Endothelial cell of umbilical vein (primary cell): Measurements from ENCODE around the gene SEMA3G. TPM values are rescaled to one million over a fixed set of nuclear protein-coding genes. Genes with fewer than 3 reads are reported as not detected.

Experiments used
- BruUV-seq: library from RNA; stranded (reverse); fragments of 400-500 nt; replicated peaks from 2 replicates; lab custom pipeline; 2021; lab: Mats Ljungman, UMichigan
- CTCF ChIA-PET: fragments of 300-600, 350-600 bp; sonication (Branson Sonifier 250); formaldehyde crosslinking; loops from one replicate; lab custom pipeline; 2021; ENCODE audit warnings: antibody characterized with exemption, inconsistent platforms; lab: Charles Lee
- POLR2A ChIA-PET: fragments of 300-600, 350-600 bp; sonication (Branson Sonifier 250); formaldehyde crosslinking; loops from one replicate; lab custom pipeline; 2021; ENCODE audit warnings: antibody characterized with exemption, inconsistent platforms; lab: Charles Lee
- DNase-seq: peaks from one replicate; pipeline ENCODE4 v3.0.0-alpha.2; 2011; ENCODE audit warnings: low read depth, low spot score
- FAIRE-seq: peaks from 2 replicates; lab custom pipeline; 2011; peaks lifted over from hg19 to GRCh38; lab: Jason Lieb, UNC
- H2AFZ ChIP-seq: 2 replicates; pipeline ENCODE4 v1.6.0; 2012; ENCODE audit warnings: low read depth, low read length, control low read depth, inconsistent platforms
- H3K27ac ChIP-seq: 2 replicates; pipeline ENCODE4 v1.5.1; 2011; ENCODE audit warnings: low read depth, mild to moderate bottlenecking, control low read depth, low read length, moderate library complexity; ENCODE audit not compliant: insufficient read depth
- H3K27me3 ChIP-seq, 2 experiments: 2 replicates each; pipeline versions ENCODE4 v1.6.0 to v1.6.1; 2011; ENCODE audit warnings: low read length in 2 of 2, mixed read lengths in 1 of 2; ENCODE audit not compliant: control insufficient read depth in 2 of 2, insufficient read depth in 2 of 2
- H3K36me3 ChIP-seq, 2 experiments: 2 replicates in 1 of 2; 3 replicates in 1 of 2; pipeline ENCODE4 v1.5.1; 2011; ENCODE audit warnings: low read length in 2 of 2, mild to moderate bottlenecking in 1 of 2, moderate library complexity in 1 of 2; ENCODE audit not compliant: control insufficient read depth in 2 of 2, insufficient read depth in 2 of 2; ENCODE audit errors: extremely low read depth in 1 of 2
- H3K4me1 ChIP-seq: 3 replicates; pipeline ENCODE4 v1.5.1; 2011; ENCODE audit warnings: mild to moderate bottlenecking, low read length; ENCODE audit not compliant: control insufficient read depth, insufficient read depth; ENCODE audit errors: extremely low read depth
- H3K4me2 ChIP-seq: 2 replicates; pipeline ENCODE4 v1.6.1; 2011; ENCODE audit warnings: low read length, control low read depth, mixed read lengths; ENCODE audit not compliant: insufficient read depth
- H3K4me3 ChIP-seq, 3 experiments: fragments of 200-600 bp in 1 of 3; sonication (generic), shearing (Covaris generic) in 1 of 3; replicated peaks in 1 of 3; 2 replicates each; pipeline ENCODE4 v1.5.1; 2011 to 2016; ENCODE audit warnings: control low read depth in 3 of 3, low read length in 3 of 3, mild to moderate bottlenecking in 2 of 3, inconsistent platforms in 1 of 3, low read depth in 1 of 3, moderate library complexity in 1 of 3; ENCODE audit not compliant: insufficient read depth in 1 of 3
- H3K79me2 ChIP-seq: 2 replicates; pipeline ENCODE4 v1.6.0; 2012; ENCODE audit warnings: low read length, inconsistent platforms; ENCODE audit not compliant: control insufficient read depth, insufficient read depth
- H3K9ac ChIP-seq: replicated peaks from 2 replicates; pipeline ENCODE3; 2011; ENCODE audit warnings: low read length, control low read depth; ENCODE audit not compliant: insufficient read depth; ENCODE audit errors: extremely low read depth
- H3K9me1 ChIP-seq: replicated peaks from 3 replicates; pipeline ENCODE4 v1.6.0; 2011; ENCODE audit warnings: mild to moderate bottlenecking, low read length; ENCODE audit not compliant: control insufficient read depth, insufficient read depth; ENCODE audit errors: extremely low read depth
- H3K9me3 ChIP-seq: replicated peaks from 2 replicates; pipeline ENCODE4 v1.5.1; 2012; ENCODE audit warnings: low read length, inconsistent platforms; ENCODE audit not compliant: control insufficient read depth, insufficient read depth
- H4K20me1 ChIP-seq: replicated peaks from 2 replicates; pipeline ENCODE3; 2011; ENCODE audit warnings: mild to moderate bottlenecking, low read length; ENCODE audit not compliant: control insufficient read depth, insufficient read depth; ENCODE audit errors: extremely low read depth
- EZH2 ChIP-seq: IDR thresholded peaks from 2 replicates; pipeline ENCODE4 v1.6.1; 2012; ENCODE audit warnings: borderline replicate concordance, low read depth, mild to moderate bottlenecking, moderate library complexity, low read length, inconsistent platforms; ENCODE audit not compliant: severe bottlenecking
- FOS ChIP-seq: IDR thresholded peaks from 2 replicates; pipeline ENCODE4 v1.6.1; 2011; ENCODE audit warnings: mild to moderate bottlenecking, low read length, moderate library complexity, borderline replicate concordance; ENCODE audit not compliant: insufficient read depth
- GATA2 ChIP-seq: IDR thresholded peaks from 2 replicates; pipeline ENCODE4 v1.7.0; 2011; ENCODE audit warnings: low read depth, mild to moderate bottlenecking, moderate library complexity, mixed read lengths, low read length; ENCODE audit not compliant: insufficient read length, insufficient read depth
- JUN ChIP-seq: IDR thresholded peaks from 2 replicates; pipeline ENCODE4 v1.6.1; 2011; ENCODE audit warnings: borderline replicate concordance, low read depth; ENCODE audit not compliant: insufficient read length, insufficient read depth
- MYC ChIP-seq: IDR thresholded peaks from one replicate; pipeline ENCODE4 v1.6.1; 2011; ENCODE audit warnings: mild to moderate bottlenecking, low read depth, low read length
- POLR2A ChIP-seq: IDR thresholded peaks from 2 replicates; pipeline ENCODE4 v1.6.1; 2012; ENCODE audit warnings: low read depth, mild to moderate bottlenecking, control low read depth, low read length
- POLR2AphosphoS5 ChIP-seq: IDR thresholded peaks from 2 replicates; pipeline ENCODE4 v1.6.1; 2012; ENCODE audit warnings: low read depth, mild to moderate bottlenecking, control low read depth, low read length, moderate library complexity; ENCODE audit not compliant: insufficient read depth
- dilution Hi-C: fragments of 300-500 bp; cut with MboI; formaldehyde crosslinking; loops from one replicate; pipeline ENCODE4 v1.15.0; 2019; ENCODE audit warnings: low sequenced_read_pairs; ENCODE audit not compliant: extremely low pct_ligation_motif_present
- intact Hi-C: fragments of 100-400 bp; cut with micrococcal nuclease; formaldehyde crosslinking; loops from one replicate; pipeline ENCODE4 v1.10.0; 2022
- polyA plus RNA-seq, 4 experiments: library from polyadenylated mRNA; depleted of rRNA in 3 of 4; stranded (reverse) in 3 of 4; unstranded in 1 of 4; fragments of >200 nt; gene quantifications; 2 replicates each; pipeline versions ENCODE4 v1.2.1 to v1.2.3, GENCODE V29; 2011 to 2012; ENCODE audit warnings: missing spikeins in 1 of 4
- total RNA-seq: library from RNA; stranded (reverse); gene quantifications from 2 replicates; pipeline ENCODE4 v1.2.3, GENCODE V29; 2021
- TF ChIP-seq, protein P1 (sequence below): IDR thresholded peaks from 2 replicates; pipeline ENCODE4 v1.6.1; 2011; ENCODE audit not compliant: insufficient read depth, insufficient read length
- TF ChIP-seq, protein P2 (sequence below), 2 donors: IDR thresholded peaks; 1 replicate in 1 of 2; 2 replicates in 1 of 2; pipeline ENCODE4 v1.5.1; 2011; ENCODE audit warnings: low read length in 2 of 2, mild to moderate bottlenecking in 2 of 2, moderate library complexity in 2 of 2, control low read depth in 1 of 2, inconsistent platforms in 1 of 2, low read depth in 1 of 2; ENCODE audit not compliant: insufficient read depth in 1 of 2; ENCODE audit errors: extremely low read depth in 1 of 2

SEMA3G gene
- total and polyA plus RNA-seq, 2 donors (not counting 3 experiments of a cell fraction or from before 2014, with no cell fraction given) = 22.6 to 27.9 TPM

DNA sequence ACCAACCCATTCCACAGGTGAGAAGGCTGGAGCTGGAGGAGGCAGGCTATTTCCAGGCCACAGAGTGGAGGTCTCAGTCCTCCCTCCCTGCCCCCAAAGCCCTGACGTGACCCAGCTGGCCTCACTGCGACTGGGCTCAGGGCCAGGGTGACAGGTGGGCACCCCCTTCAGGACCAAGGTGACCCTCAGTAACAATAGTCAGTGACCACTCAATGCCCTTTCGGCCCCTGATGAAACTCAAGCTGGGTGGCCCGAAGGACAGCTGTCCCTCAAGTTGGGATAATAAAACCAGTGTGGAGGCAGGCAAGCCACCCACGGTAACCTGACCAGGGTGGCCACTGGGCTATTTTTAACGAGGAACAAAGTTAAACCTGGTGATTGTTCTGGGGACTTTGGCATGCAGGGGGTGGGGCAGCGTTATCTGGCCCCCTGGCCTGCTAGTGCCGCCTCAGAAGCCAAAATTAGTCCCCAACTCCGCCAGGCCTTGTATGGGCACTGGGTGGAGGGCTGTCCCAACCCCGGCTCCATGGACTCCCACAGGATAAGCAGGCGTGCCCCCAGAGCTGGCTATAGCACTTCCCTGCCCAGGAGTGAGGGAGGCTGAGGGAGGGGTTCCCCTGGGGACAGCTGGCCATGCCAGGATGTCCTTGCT is 7.8 kb upstream of the SEMA3G start:
- intact Hi-C loops = no loop called here
- POLR2A ChIA-PET = no interaction called here
- no peak for TF ChIP-seq EZH2
- TF ChIP-seq MYC = no peak
- TF ChIP-seq FOS = no peak
- TF ChIP-seq, protein P1, sequence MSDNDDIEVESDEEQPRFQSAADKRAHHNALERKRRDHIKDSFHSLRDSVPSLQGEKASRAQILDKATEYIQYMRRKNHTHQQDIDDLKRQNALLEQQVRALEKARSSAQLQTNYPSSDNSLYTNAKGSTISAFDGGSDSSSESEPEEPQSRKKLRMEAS = no peak
- no peak for TF ChIP-seq POLR2AphosphoS5
- no peak for TF ChIP-seq POLR2A
- no peak for DNase-seq
- Histone ChIP-seq H3K9ac (no peak overlapping the region), H2AFZ (no peak overlapping the region), H3K4me2 (no peak overlapping the region), H3K36me3 (peaks cover 2 to 4% of the 10 kb centered on the region in 2 experiments), H4K20me1 (no peaks in the 10 kb centered on the region), H3K27me3 (no peaks in the 10 kb centered on the region), H3K4me3 (no peak overlapping the region), H3K9me3 (no peaks in the 10 kb centered on the region), H3K9me1 (no peaks in the 10 kb centered on the region), H3K79me2 (peaks cover 23% of the 10 kb centered on the region), H3K4me1 (peaks cover 17% of the 10 kb centered on the region), H3K27ac (no peak overlapping the region)
- no TSS peak for BruUV-seq
- dilution Hi-C loops = no loop called here
- no peak for FAIRE-seq
- CTCF ChIA-PET = interaction anchor here (0.7 to 1.0 kb wide), 2 partner anchors 25 to 40 kb away, joined by 4 read pairs; no protein-coding TSS in a partner anchor

DNA sequence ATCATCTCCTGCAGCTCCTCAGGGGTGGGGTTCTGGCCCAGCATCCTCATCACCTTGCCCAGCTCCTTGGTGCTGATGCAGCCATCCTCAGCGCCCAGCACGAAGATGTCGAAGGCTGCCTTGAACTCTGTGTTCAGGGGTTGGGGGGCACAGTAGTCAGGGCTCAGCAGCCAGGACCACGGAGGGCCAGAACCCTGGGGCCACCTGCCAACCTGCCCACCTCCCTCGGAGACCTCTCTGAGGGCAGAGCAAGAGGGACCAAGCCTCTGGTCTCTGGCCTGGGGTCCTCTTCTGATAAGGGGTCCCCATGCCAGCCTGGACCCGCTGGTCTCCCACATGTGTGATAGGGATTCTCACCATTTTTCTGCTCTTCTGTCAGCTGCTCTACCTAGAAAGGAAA is 7.2 kb upstream of the SEMA3G start:
- dilution Hi-C loops = no loop called here
- FAIRE-seq = no peak
- CTCF ChIA-PET = interaction anchor here (1.3 kb wide), 1 partner anchor 40 kb away, joined by 6 read pairs; no protein-coding TSS in a partner anchor

More for the DNA sequence above, 7.2 kb upstream of the SEMA3G start:
- no peaks in the 10 kb centered on the region for H3K9me1 ChIP-seq
- TF ChIP-seq EZH2 (no peak), MYC (no peak), POLR2AphosphoS5 (no peak), FOS (no peak), GATA2 (no peak), JUN (no peak), POLR2A (no peak)
- TF ChIP-seq, protein P1 = no peak
- TF ChIP-seq, protein P2, sequence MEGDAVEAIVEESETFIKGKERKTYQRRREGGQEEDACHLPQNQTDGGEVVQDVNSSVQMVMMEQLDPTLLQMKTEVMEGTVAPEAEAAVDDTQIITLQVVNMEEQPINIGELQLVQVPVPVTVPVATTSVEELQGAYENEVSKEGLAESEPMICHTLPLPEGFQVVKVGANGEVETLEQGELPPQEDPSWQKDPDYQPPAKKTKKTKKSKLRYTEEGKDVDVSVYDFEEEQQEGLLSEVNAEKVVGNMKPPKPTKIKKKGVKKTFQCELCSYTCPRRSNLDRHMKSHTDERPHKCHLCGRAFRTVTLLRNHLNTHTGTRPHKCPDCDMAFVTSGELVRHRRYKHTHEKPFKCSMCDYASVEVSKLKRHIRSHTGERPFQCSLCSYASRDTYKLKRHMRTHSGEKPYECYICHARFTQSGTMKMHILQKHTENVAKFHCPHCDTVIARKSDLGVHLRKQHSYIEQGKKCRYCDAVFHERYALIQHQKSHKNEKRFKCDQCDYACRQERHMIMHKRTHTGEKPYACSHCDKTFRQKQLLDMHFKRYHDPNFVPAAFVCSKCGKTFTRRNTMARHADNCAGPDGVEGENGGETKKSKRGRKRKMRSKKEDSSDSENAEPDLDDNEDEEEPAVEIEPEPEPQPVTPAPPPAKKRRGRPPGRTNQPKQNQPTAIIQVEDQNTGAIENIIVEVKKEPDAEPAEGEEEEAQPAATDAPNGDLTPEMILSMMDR (IDR thresholded peaks at IDR 0.05; ENCODE audit: extremely low read depth in 1 of 2, insufficient read depth in 1 of 2, low read depth in 1 of 2, low read length in 2 of 2) = no peak
- no peaks in the 10 kb centered on the region for H4K20me1 ChIP-seq
- no peak overlapping the region for H3K9ac ChIP-seq
- H3K79me2 ChIP-seq = peaks cover 17% of the 10 kb centered on the region
- no peak overlapping the region for H3K4me2 ChIP-seq
- H3K36me3 ChIP-seq = no peaks in the 10 kb centered on the region
- DNase-seq = no peak
- peaks cover 15% of the 10 kb centered on the region for H3K4me1 ChIP-seq
- intact Hi-C loops = no loop called here
- H3K27ac ChIP-seq = no peak overlapping the region
- no peaks in the 10 kb centered on the region for H3K9me3 ChIP-seq
- POLR2A ChIA-PET = no interaction called here
- no peak overlapping the region for H2AFZ ChIP-seq
- BruUV-seq = no TSS peak
- H3K4me3 ChIP-seq = no peak overlapping the region
- no peaks in the 10 kb centered on the region for H3K27me3 ChIP-seq
